MCF 10A (cell line): ENCODE results near the gene FZD1. TPM values are rescaled to one million over a fixed set of nuclear protein-coding genes. Genes with fewer than 3 reads are reported as not detected.
A peak's percentile ranks its signal among the peaks of the same experiment; 100 is the strongest.

ENCODE experiments used
- Bru-seq: library from RNA; stranded (reverse); fragments of 400-500 nt; gene quantifications from one replicate; lab custom pipeline; 2021; lab: Mats Ljungman, UMichigan
- BruChase-seq, 2 experiments: library from RNA; stranded (reverse); fragments of 400-500 nt; gene quantifications; one replicate each; lab custom pipeline; 2021; lab: Mats Ljungman, UMichigan
- BruUV-seq: library from RNA; stranded (reverse); fragments of 400-500 nt; replicated peaks from 2 replicates; lab custom pipeline; 2021; lab: Mats Ljungman, UMichigan
- CTCF ChIA-PET: fragments of 300-600 bp; sonication (Branson Sonifier 250); formaldehyde crosslinking; extraction: SDS; loops from one replicate; lab custom pipeline; 2021; ENCODE audit warnings: antibody characterized with exemption, inconsistent platforms; lab: Yijun Ruan, JAX
- POLR2A ChIA-PET: fragments of 300-600, 350-650 bp; sonication (Branson Sonifier 250); formaldehyde crosslinking; extraction: SDS; loops from one replicate; lab custom pipeline; 2020; ENCODE audit warnings: antibody characterized with exemption, inconsistent platforms; lab: Yijun Ruan, JAX
- DNase-seq: peaks from one replicate; pipeline ENCODE4 v3.0.0-alpha.2; 2018; ENCODE audit not compliant: unreplicated experiment
- H3K27ac Mint-ChIP-seq: one replicate; pipeline ENCODE4 v1.8.0; 2022; ENCODE audit warnings: mild to moderate bottlenecking, low read depth, mixed read lengths; ENCODE audit not compliant: unreplicated experiment
- H3K27me3 Mint-ChIP-seq: one replicate; pipeline ENCODE4 v1.8.0; 2022; ENCODE audit warnings: mixed read lengths; ENCODE audit not compliant: insufficient read depth, unreplicated experiment
- H3K36me3 Mint-ChIP-seq: one replicate; pipeline ENCODE4 v1.8.0; 2022; ENCODE audit warnings: mild to moderate bottlenecking, moderate library complexity, mixed read lengths; ENCODE audit not compliant: insufficient read depth, unreplicated experiment
- H3K4me1 Mint-ChIP-seq: one replicate; pipeline ENCODE4 v1.8.0; 2022; ENCODE audit warnings: mixed read lengths; ENCODE audit not compliant: insufficient read depth, unreplicated experiment
- H3K4me3 Mint-ChIP-seq: one replicate; pipeline ENCODE4 v1.8.0; 2022; ENCODE audit warnings: mild to moderate bottlenecking, moderate library complexity, mixed read lengths; ENCODE audit not compliant: unreplicated experiment
- H3K9me3 Mint-ChIP-seq: one replicate; pipeline ENCODE4 v1.8.0; 2022; ENCODE audit warnings: mixed read lengths; ENCODE audit not compliant: unreplicated experiment
- intact Hi-C: fragments of 100-400 bp; cut with micrococcal nuclease; formaldehyde crosslinking; loops from 2 replicates; pipeline ENCODE4 v1.14.1; 2022
- long read RNA-seq: library from polyadenylated mRNA; stranded (forward); transcript quantifications from one replicate; pipeline ENCODE4 v2.0.0, GENCODE V29; 2022
- total RNA-seq: library from RNA; stranded (reverse); gene quantifications from 2 replicates; pipeline ENCODE4 v1.2.3, GENCODE V29; 2022
- TF ChIP-seq, protein P1 (sequence below): fragments of 200-600 bp; IDR thresholded peaks from one replicate; pipeline ENCODE4 v1.8.0; 2022; ENCODE audit warnings: antibody characterized with exemption, mild to moderate bottlenecking; ENCODE audit not compliant: unreplicated experiment

FZD1 gene
- 3.3 and 4.4 TPM in 2 replicates for total RNA-seq
- Bru-seq, nascent RNA, result percentile 53 among the genes with signal in this experiment
- BruChase-seq, experiment 1, labeled RNA remaining after a 6-hour chase, result percentile 82 among the genes with signal in this experiment
- percentile 74 among the genes with signal in this experiment for BruChase-seq, experiment 2, labeled RNA remaining after a 2-hour chase
- long read RNA-seq, full-length matches to known transcripts, result 25 of 25 reads
- long read RNA-seq, partial matches to known transcripts, result 0 of 25 reads
- long read RNA-seq, other reads (novel, unspliced or antisense), result 0 of 25 reads

DNA sequence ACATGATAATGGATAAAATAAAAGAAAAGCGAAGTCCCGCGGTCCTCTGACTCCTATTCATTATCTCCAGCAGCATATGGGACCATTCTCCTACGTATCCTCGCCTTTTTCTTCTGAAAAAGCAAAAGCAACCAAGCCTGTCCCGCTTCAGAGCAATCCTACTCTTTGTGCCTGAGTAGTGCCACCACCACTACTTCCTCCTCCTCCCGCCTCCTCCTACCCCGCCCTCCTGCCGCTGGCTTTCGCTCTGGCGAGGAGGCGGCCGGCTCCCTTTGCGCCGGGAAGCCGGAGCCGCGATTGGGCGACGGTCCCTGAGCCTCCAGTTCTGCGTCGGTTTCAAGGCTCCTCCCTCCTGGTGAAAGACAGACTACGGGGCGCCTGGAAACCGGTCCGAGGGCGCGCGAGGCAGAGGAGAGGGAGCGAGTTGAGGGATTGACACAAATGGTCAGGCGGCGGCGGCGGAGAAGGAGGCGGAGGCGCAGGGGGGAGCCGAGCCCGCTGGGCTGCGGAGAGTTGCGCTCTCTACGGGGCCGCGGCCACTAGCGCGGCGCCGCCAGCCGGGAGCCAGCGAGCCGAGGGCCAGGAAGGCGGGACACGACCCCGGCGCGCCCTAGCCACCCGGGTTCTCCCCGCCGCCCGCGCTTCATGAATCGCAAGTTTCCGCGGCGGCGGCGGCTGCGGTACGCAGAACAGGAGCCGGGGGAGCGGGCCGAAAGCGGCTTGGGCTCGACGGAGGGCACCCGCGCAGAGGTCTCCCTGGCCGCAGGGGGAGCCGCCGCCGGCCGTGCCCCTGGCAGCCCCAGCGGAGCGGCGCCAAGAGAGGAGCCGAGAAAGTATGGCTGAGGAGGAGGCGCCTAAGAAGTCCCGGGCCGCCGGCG lies at the start of gene FZD1:
FZD1 (plus strand) TSS at position 388 of the 878 bp plus-strand sequence; CDS start at position 836, 448 bp downstream.
- H3K27ac Mint-ChIP-seq, result peak within 1 kb of the TSS; percentile 61
- H3K4me1 Mint-ChIP-seq, result peaks cover 20% of the 10 kb centered on the region
- intact Hi-C loops, result loop anchor here (1.0 to 5.0 kb wide), 5 partner anchors 82 to 521 kb away; no protein-coding TSS in a partner anchor
- peaks cover 20% of the 10 kb centered on the region for H3K36me3 Mint-ChIP-seq
- ChIA-PET POLR2A (interaction anchor here (0.6 to 2.0 kb wide), 7 partner anchors 11 to 616 kb away, joined by 3 to 15 read pairs (median 3); partner anchors contain the start of gene MTERF1), CTCF (interaction anchor here (0.6 to 1.7 kb wide), 3 partner anchors 24 to 379 kb away, joined by 3 to 6 read pairs (median 4); no protein-coding TSS in a partner anchor)
- no peaks in the 10 kb centered on the region for H3K27me3 Mint-ChIP-seq
- H3K9me3 Mint-ChIP-seq, result no peaks in the 10 kb centered on the region
- TF ChIP-seq, protein P1, sequence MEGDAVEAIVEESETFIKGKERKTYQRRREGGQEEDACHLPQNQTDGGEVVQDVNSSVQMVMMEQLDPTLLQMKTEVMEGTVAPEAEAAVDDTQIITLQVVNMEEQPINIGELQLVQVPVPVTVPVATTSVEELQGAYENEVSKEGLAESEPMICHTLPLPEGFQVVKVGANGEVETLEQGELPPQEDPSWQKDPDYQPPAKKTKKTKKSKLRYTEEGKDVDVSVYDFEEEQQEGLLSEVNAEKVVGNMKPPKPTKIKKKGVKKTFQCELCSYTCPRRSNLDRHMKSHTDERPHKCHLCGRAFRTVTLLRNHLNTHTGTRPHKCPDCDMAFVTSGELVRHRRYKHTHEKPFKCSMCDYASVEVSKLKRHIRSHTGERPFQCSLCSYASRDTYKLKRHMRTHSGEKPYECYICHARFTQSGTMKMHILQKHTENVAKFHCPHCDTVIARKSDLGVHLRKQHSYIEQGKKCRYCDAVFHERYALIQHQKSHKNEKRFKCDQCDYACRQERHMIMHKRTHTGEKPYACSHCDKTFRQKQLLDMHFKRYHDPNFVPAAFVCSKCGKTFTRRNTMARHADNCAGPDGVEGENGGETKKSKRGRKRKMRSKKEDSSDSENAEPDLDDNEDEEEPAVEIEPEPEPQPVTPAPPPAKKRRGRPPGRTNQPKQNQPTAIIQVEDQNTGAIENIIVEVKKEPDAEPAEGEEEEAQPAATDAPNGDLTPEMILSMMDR, result peak; percentile 10
- peak within 1 kb of the TSS; percentile 83 for H3K4me3 Mint-ChIP-seq
- peak; percentile 98 for DNase-seq
- BruUV-seq, result TSS peak; percentile 10

DNA sequence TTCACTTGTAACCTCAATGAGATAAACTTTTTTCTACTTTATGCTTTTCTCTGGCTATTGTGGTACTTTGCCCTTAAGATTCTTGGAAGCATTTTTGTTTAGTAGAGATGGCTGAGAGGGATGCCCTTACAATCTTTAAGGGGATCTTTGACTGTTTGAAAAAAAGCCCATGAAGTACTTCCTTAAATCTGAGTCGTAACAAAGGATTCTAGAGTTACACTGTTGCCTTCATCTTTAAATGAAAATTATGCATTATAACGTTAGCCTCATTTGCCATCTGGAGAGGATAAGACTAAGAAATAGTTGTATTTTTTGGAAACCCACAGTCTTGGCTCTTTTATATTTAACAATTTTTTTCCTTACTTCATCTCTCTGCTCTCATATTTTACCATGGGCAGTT lies 37.8 kb upstream of the FZD1 start:
- CTCF ChIA-PET, result no interaction called here
- BruUV-seq, result no TSS peak
- Mint-ChIP-seq H3K9me3 (no peaks in the 10 kb centered on the region), H3K4me1 (no peaks in the 10 kb centered on the region), H3K4me3 (no peak overlapping the region), H3K27me3 (no peaks in the 10 kb centered on the region), H3K27ac (no peak overlapping the region), H3K36me3 (no peaks in the 10 kb centered on the region)
- intact Hi-C loops, result no loop called here
- TF ChIP-seq, protein P1, result no peak
- DNase-seq, result no peak
- POLR2A ChIA-PET, result no interaction called here

DNA sequence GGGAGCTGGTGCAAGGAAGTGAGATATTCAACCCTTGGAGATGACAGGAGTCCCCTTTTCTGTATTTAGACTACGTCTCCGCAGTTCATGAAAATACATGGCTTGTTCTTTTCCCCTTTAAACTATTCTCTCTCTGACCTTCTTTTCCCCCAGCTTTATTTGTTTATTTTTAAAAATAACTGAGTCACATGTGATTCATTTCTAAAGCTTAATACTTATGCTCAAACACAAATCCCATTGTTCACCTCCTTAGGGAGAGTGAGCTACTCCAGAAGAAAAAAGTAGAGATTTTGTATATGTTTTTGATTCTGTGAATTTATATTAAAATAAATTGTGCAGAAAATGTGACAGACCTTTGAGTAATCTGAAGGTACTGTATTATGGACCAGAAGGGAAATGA lies 35.9 kb upstream of the FZD1 start:
- intact Hi-C loops, result no loop called here
- POLR2A ChIA-PET, result interaction anchor here (1.1 kb wide), 1 partner anchor 45 kb away, joined by 3 read pairs; no protein-coding TSS in a partner anchor
- no peak overlapping the region for H3K27ac Mint-ChIP-seq
- TF ChIP-seq, protein P1, result no peak
- H3K4me3 Mint-ChIP-seq, result no peak overlapping the region
- H3K4me1 Mint-ChIP-seq, result no peaks in the 10 kb centered on the region
- no TSS peak for BruUV-seq
- H3K9me3 Mint-ChIP-seq, result no peaks in the 10 kb centered on the region
- H3K27me3 Mint-ChIP-seq, result no peaks in the 10 kb centered on the region
- H3K36me3 Mint-ChIP-seq, result peaks cover 6% of the 10 kb centered on the region
- CTCF ChIA-PET, result no interaction called here
- DNase-seq, result no peak
